Hematopoietic multipotent progenitor cell treated with erythropoietin and hydrocortisone succinate and interleukin-3 and kit ligand, for 17 days (in vitro differentiated cells): ENCODE measurements around the gene CLIP2.
"Not testable (repeated sequence)": the region's sequence is repeated elsewhere in the genome, so short reads cannot be mapped to it uniquely, and the experiment has no call there.

Source experiments
- DNase-seq: peaks from one replicate; pipeline ENCODE4 v3.0.0-alpha.2; 2015; ENCODE audit warnings: low spot score

The CLIP2 gene

GRCh38 chr7:74289018-74289658 lies at the start of gene CLIP2:
CLIP2 (plus strand) TSS chr7:74289407; CDS start chr7:74317547, 28,140 bp downstream.
- peak; percentile 24 for DNase-seq

GRCh38 chr7:74240482-74240881 lies 48.7 kb upstream of the CLIP2 start:
- no peak for DNase-seq

DNA sequence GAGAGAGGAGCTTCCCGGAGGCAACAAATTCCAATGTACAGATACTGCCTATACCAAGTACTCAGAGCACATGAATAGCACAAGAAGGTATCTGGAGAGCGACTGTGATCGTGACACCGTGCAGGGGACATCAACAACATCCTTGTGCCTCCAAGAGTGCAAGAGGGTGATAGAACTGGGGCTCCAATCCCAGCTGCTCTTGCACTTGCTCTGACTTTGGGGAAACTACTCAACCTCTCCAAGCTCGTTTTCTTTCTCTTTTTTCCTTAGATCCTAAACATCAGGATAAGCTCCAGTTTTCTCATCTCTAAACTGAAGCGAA lies 47.1 kb upstream of the CLIP2 start:
- DNase-seq: no peak

- no peak for DNase-seq
Measured at GRCh38 chr7:74246497-74246896, 42.7 kb upstream of the CLIP2 start.

DNA sequence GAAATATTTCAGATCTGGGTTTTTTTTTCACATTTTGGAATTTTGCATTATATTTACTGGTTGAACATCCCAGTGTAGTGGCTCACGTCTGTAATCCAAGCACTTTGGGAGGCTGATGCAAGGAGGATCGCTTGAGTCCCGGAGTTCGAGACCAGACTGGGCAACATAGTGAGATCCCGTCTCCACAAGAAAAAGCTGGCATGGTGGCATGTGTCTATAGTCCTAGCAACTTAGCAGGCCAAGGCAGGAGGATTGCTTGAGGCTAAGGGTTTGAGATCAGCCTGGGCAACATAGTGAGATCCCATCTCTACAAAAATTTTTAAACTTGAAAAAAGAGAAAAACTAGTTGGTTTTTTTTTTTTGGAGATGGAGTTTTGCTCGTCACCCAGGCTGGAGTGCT lies 41.1 kb upstream of the CLIP2 start:
- DNase-seq: no peak

DNA sequence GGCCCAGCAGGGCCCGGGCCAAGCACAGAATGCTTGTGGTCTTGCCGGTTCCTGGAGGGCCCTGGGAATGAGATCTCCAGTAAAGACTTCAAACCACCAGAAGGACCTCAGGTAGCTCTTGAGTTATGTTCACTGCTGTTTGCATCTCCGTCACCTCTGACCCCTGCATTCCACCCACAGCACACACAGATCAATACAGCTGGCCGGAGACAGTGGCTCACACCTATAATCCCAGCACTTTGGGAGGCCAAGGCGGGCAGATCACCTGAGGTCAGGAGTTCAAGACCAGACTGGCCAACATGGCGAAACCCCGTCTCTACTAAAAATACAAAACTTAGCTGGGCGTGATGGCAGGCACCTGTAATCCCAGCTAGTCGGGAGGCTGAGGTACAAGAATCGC lies 40.1 kb upstream of the CLIP2 start:
- DNase-seq: not testable (repeated sequence)

GRCh38 chr7:74252893-74253292 lies 36.3 kb upstream of the CLIP2 start:
- no peak for DNase-seq

- DNase-seq: no peak
Measured at GRCh38 chr7:74253331-74253730, 35.9 kb upstream of the CLIP2 start.

DNA sequence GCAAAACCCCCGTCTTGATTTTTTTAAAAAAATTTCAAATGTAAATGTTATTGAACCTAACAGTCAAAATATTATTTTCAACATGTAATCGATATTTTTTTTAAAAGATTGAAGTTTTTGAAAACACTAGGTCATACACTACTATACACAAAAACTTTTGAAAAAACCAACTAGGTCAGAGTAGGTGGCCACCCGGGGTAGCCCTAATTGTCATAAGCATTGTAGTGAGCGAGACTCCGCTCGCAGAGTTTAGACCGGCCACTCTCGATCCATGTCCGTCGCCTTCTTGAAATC lies 35.4 kb upstream of the CLIP2 start:
- DNase-seq: no peak

- DNase-seq: peak; percentile 95
Measured at GRCh38 chr7:74254129-74254857, 34.9 kb upstream of the CLIP2 start, which contains the start of gene RFC2. RFC2 (minus strand) TSS chr7:74254399; CDS start chr7:74254383, 16 bp downstream.

DNA sequence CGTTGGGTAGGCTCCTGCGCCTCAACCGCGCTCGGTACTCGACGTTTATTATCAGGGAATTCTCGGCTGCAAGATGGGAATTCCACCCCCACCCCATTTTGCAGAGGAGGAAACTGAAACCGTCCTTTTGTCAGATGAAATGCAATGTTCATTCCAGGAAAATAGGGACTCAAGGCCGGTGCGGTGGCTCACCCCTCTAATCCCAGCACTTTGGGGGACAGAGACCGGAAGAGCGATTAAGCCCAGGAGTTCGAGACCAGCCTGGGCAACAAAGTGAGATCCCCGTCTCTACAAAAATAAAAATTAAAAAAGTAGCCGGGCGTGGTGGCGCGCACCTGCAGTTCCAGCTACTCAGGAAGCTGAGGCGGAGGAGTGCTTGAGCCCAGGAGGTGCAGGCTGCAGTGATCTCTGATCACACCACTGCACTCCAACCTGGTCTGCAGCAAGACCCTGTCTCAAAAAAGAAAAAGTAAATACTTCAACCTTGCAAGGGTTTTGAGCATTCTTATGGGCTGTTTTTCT lies 34.3 kb upstream of the CLIP2 start:
- DNase-seq: no peak

- not testable (repeated sequence) for DNase-seq
Measured at GRCh38 chr7:74255461-74255860, 33.7 kb upstream of the CLIP2 start.

GRCh38 chr7:74256491-74257408 lies 32.5 kb upstream of the CLIP2 start:
- DNase-seq: no peak

GRCh38 chr7:74258639-74259038 lies 30.6 kb upstream of the CLIP2 start:
- DNase-seq: no peak

DNA sequence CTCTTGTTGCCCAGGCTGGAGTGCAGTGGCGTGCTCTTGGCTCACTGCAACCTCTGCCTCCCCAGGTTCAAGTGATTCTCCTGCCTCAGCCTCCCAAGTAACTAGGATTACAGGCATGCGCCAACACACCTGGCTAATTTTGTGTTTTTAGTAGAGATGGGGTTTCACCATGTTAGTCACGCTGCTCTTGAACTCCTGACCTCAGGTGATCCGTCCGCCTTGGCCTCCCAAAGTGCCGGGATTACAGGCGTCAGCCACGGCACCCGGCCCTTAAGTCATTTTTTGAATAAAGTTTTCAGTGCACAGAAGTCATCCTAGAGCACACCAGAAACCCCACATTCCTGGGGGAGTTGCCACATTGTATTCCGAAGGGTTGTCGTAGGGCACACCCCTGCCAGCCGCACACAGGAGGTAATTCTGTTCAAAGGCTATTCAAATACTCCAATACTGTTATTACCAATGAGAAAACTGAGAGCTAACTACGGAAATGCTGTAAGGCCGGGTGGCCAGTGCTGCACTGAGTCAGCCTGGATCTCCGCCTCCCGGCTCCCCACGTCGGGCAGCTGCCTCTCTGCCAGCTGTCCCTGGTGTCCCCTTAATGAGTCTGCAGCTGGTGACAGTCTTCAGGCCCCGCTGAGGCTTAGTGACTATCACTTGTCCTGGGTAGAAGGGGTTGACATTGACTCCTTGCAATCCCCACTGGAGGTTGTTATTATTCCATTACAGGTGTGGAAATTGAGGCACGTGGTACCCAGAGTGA lies 26.4 kb upstream of the CLIP2 start:
- DNase-seq: no peak

DNA sequence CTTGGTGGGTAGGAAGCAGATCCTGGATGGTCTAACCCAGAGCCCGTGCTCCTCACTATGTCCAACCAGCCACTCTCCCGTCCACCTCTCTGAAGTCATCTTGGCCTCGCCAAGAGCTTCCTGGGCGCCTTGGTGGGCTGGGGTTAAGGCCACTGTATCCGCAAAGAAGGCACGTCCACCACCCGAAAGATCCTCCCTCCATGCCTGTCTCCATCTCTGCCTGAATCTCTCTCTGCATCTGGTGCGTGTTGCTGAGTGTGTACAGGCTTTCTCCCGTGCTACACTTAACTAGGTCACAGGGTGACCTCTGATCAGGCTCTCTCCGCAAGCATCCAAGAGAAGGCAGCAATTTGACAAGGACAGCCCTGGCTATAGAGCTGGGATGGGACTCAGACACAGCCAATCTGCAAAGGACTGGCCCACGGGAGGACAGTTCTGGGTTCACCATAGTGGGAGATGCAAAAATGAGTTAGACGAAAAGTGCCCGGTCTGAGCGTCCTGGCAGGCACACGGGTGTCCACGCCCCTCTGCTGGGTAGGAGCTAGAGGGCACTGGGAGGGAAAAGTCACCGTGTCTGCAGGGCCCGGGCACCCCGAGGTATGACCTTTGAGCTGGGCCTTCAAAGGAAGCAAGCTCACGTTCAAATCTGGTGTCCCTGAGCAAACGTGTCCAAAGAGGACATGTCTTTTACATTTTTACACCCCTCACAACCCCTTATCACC lies 25.6 kb upstream of the CLIP2 start:
- no peak for DNase-seq

GRCh38 chr7:74266191-74266963 lies 22.8 kb upstream of the CLIP2 start:
- DNase-seq: no peak

DNA sequence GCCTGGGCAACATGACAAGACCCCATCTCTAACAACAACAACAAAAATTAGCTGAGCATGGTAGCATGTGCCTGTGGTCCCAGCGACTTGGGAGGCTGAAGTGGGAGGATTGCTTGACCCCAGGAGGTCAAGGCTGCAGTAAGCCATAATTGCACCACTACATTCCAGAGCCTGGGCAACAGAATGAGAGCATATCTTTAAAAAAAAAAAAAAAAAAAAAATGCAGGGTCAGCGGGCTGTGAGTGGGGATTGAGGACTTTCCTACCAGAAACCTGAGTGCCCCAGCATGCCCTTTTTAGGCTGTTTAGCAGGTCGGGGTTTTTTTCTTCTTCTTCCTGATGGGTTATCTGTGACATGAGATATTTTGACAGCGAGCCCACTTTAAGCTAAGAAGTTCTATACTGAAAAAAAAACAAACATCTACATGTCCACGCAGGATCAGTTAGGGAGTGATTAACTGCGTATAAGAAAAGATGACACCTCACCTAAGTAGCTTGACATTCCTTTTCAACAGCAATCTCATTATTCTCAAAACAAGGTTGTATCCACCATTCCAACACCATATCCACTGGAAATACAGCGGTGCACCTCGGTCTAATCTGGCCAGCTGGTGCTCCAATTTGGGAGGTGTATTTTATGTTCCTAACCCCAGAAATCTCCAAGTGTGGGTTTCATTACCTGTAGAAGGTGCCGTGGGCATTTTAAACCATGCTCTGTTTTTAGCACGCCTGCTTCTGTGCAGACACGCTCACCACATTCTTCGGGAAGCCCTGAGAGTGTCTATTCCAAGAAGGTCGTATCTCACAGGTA lies 21.2 kb upstream of the CLIP2 start:
- DNase-seq: no peak

DNA sequence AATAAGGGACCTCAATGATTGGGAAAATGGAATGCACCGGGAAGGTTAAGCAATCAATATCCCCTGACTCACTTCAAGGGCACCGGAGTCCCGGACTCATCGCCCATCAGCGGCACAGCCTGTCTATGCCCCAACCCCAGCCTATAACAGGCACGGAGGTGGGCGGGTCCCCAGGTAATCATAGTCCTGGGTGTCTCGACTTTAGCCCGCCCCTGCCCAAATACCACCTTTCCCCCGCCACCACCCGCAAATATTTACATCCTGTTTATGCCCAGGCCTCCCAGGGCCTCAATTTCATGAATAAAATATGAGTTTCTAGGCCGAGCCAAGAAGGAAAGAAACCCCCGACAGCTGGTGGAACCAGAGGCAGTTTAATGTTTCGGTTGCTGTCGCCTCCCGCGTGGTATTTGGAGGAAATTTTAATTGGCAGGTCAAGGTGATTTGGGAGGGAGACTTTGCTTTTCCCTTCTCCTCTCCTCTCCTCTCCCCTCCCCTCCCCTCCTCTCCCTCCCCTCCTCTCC lies 19.4 kb upstream of the CLIP2 start:
- no peak for DNase-seq
